Kidney epithelial cell (primary cell): Measurements from ENCODE around the gene ENTPD6. TPM values are rescaled to one million over a fixed set of nuclear protein-coding genes. Genes with fewer than 3 reads are reported as not detected.
"Not testable (repeated sequence)": the region's sequence is repeated elsewhere in the genome, so short reads cannot be mapped to it uniquely, and the experiment has no call there.

Source experiments
- DNase-seq: peaks from one replicate; pipeline ENCODE4 v3.0.0-alpha.2; 2010; ENCODE audit warnings: low read depth
- H3K27me3 ChIP-seq: 2 replicates; pipeline ENCODE4 v1.6.0; 2011; ENCODE audit warnings: low read length; ENCODE audit not compliant: control insufficient read depth, insufficient read depth
- H3K36me3 ChIP-seq: 2 replicates; pipeline ENCODE4 v1.5.1; 2011; ENCODE audit warnings: low read length; ENCODE audit not compliant: control insufficient read depth, insufficient read depth
- H3K4me3 ChIP-seq: 2 replicates; pipeline ENCODE4 v1.5.1; 2011; ENCODE audit warnings: low read depth, mild to moderate bottlenecking, control low read depth, low read length
- total RNA-seq: library from RNA; depleted of rRNA; stranded (reverse); fragments of >200 nt; gene quantifications from 2 replicates; pipeline ENCODE4 v1.2.3, GENCODE V29; 2015
- TF ChIP-seq, protein P1 (sequence below): IDR thresholded peaks from 2 replicates; pipeline ENCODE4 v1.5.1; 2011; ENCODE audit warnings: mild to moderate bottlenecking, moderate library complexity, low read length, control low read depth, inconsistent platforms; ENCODE audit not compliant: insufficient read depth, poor library complexity, severe bottlenecking

Gene ENTPD6
- total RNA-seq, 1 donor from 2014 or later = 80.1 TPM

GRCh38 chr20:25236450-25237304 lies 41.2 kb downstream of the ENTPD6 start:
- no peak overlapping the region for H3K4me3 ChIP-seq
- H3K36me3 ChIP-seq = no peaks in the 10 kb centered on the region
- DNase-seq = no peak
- TF ChIP-seq, protein P1, sequence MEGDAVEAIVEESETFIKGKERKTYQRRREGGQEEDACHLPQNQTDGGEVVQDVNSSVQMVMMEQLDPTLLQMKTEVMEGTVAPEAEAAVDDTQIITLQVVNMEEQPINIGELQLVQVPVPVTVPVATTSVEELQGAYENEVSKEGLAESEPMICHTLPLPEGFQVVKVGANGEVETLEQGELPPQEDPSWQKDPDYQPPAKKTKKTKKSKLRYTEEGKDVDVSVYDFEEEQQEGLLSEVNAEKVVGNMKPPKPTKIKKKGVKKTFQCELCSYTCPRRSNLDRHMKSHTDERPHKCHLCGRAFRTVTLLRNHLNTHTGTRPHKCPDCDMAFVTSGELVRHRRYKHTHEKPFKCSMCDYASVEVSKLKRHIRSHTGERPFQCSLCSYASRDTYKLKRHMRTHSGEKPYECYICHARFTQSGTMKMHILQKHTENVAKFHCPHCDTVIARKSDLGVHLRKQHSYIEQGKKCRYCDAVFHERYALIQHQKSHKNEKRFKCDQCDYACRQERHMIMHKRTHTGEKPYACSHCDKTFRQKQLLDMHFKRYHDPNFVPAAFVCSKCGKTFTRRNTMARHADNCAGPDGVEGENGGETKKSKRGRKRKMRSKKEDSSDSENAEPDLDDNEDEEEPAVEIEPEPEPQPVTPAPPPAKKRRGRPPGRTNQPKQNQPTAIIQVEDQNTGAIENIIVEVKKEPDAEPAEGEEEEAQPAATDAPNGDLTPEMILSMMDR = no peak
- no peaks in the 10 kb centered on the region for H3K27me3 ChIP-seq

DNA sequence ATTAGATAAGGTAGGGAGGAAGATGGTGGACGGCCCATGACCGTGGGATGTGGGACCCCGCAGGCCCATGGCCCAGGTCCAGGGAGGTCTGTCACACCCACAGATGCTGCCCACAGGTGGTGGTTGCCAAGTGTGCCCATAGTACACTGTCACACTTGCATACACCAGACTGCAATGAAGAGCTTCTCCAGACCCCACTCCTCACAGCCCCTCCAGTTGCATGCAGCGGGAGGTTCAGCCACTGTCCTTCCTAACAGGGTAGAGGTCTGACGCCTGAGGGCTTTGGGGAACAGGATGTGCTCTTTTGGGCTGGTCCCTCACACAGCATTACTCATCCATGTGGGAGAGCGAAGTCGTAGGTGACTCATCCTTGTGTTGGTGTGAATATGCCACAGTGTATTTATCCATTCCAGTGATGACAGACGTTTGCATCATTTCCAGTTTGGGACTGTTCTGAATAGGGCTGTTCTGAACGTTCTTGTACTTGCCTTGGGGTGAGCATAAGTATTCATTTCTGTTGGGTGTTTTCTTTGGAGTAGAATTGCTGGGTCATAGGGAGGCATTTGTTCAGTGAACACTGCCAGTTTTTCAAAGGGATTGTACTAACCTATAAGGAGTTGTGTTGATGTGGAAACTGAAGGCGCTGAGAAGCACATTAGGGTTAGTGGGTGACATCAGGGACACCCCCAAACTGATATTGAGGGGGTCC lies 42.3 kb downstream of the ENTPD6 start:
- no peak overlapping the region for H3K4me3 ChIP-seq
- peak; percentile 98 for DNase-seq
- TF ChIP-seq, protein P1 = no peak
- H3K27me3 ChIP-seq = no peaks in the 10 kb centered on the region
- H3K36me3 ChIP-seq = no peaks in the 10 kb centered on the region

GRCh38 chr20:25238319-25239037 lies 43.0 kb downstream of the ENTPD6 start:
- Histone ChIP-seq H3K4me3 (no peak overlapping the region), H3K27me3 (no peaks in the 10 kb centered on the region), H3K36me3 (no peaks in the 10 kb centered on the region)
- no peak for DNase-seq
- TF ChIP-seq, protein P1 = no peak

GRCh38 chr20:25239387-25240370 lies 44.2 kb downstream of the ENTPD6 start:
- no peaks in the 10 kb centered on the region for H3K27me3 ChIP-seq
- TF ChIP-seq, protein P1 = no peak
- H3K4me3 ChIP-seq = no peak overlapping the region
- H3K36me3 ChIP-seq = no peaks in the 10 kb centered on the region
- no peak for DNase-seq

DNA sequence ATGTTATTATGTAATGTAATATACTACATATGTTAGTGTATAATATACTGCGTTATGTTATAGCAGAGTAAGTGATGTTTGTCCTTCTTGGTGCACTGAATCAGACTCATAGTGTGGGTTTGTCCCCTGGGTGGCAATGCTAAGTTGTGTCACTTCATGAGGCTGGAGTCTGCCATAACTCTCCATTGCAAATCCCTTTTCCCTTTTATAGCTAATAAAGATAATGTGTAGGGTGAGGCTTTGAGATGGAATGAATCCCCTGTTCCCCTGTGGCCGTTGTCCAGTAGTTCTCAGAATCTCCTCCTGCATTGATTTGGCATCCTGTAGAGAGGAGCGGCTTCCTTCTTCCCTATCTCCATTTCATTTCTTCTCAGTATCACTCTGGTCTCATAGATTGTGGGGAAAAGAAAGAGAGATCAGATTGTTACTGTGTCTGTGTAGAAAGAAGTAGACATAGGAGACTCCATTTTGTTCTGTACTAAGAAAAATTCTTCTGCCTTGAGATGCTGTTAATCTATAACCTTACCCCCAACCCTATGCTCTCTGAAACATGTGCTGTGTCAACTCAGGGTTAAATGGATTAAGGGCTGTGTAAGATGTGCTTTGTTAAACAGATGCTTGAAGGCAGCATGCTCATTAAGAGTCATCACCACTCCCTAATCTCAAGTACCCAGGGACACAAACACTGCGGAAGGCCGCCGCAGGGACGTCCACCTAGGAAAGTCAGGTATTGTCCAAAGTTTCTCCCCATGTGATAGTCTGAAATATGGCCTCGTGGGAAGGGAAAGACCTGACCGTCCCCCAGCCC lies 45.5 kb downstream of the ENTPD6 start:
- not testable (repeated sequence) for DNase-seq, H3K27me3 ChIP-seq, H3K36me3 ChIP-seq, H3K4me3 ChIP-seq

DNA sequence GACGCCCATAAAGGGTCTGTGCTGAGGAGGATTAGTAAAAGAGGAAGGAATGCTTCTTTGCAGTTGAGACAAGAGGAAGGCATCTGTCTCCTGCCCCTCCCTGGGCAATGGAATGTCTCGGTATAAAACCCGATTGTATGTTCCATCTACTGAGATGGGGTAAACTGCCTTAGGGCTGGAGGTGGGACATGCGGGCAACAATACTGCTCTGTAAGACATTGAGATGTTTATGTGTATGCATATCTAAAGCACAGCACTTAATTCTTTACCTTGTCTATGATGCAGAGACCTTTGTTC lies 46.1 kb downstream of the ENTPD6 start:
- not testable (repeated sequence) for DNase-seq, H3K36me3 ChIP-seq, H3K4me3 ChIP-seq, H3K27me3 ChIP-seq
